ENCODE data around the gene PEX5. TPM values are rescaled to one million over a fixed set of nuclear protein-coding genes. Genes with fewer than 3 reads are reported as not detected.

Gene PEX5
- polyA plus RNA-seq (ENCODE audit: insufficient read length) = 40.0 TPM

- DNase-seq (ENCODE audit: low read depth) = peak; percentile 86
These were observed at the start of gene PEX5 for GRCh38 chr12:7189398-7190267. TSS of gene PEX5 (plus strand) at chr12:7189686. CDS start at chr12:7190378, 692 bp downstream.

DNA sequence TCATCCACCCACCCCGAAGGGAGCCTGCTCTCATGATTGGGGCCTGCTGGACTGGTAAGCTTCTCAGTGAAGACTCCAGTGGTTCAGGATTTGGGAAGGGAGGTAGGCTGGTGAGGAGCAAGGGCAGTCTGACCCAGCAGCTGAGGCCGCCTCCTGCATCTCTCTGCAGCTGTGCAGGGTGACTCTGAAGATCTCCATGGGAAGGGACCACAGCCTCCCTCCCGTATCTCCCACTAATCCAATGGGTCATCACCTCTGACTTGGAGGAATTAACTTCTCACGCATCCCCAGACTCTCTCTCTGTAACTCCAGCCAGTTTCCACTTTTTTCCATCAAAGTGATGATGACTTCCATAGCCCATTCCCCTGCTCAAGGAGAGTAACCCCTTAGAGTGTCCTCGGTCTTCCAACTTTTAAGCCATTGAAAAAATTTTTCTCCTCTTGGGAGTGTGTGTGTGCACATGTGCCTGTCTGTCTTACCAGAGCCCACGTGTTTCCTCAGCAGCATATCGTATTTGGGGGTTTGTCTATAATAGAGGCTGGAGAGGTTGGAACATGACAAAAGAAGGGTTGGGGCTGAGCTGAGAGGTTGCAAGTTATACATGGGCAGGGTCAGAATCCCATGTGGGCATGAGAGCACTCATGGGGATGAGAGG is 48.0 kb upstream of the PEX5 start:
- DNase-seq (ENCODE audit: low read depth) = no peak

- no peak for DNase-seq (ENCODE audit: low read depth)
These were observed 47.3 kb upstream of the PEX5 start for GRCh38 chr12:7142056-7142644.

DNA sequence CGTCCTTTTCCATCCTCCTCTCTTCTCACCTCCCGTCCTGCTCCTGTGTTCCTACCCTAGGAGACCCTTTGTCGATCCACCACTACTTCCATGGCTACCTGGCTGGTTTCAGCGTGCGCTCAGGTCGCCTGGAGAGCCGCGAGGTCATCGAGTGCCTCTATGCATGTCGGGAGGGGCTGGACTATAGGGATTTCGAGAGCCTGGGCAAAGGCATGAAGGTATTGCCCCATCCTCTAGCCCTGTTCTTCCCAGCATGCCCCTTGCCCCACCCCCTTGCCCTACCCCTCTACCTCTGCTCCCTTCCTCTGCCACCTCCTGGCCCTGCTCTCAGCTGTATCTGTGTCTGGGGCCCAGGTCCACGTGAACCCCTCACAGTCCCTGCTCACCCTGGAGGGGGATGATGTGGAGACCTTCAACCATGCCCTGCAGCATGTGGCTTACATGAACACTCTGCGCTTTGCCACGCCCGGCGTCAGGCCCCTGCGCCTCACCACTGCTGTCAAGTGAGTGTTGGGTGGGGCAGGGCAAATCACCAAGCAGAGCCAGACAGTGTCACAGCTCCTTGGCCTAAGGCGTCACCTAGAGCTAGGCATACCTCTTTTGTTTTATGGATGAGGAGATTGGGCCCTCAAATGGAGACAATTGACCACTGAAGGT is 46.5 kb upstream of the PEX5 start:
- DNase-seq (ENCODE audit: low read depth) = no peak

DNA sequence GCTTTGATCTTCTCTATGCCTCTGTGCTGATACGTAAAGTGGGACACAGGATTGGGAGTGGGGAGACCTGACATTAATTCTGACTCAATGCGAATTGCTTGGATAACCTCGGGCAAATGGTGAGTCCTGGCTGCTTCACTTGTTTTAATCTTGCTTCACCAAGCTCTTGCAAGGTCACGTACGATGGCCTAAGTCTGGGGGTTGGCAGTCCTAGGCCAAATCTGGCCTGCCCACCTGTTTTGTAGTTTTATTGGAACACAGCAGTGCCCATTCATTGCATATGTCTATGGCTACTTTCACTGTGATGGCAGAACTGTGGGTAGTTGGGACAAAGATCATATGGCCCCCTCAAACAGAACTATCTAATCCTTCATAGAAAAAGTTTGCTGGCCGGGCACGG is 45.9 kb upstream of the PEX5 start:
- DNase-seq (ENCODE audit: low read depth) = no peak

DNA sequence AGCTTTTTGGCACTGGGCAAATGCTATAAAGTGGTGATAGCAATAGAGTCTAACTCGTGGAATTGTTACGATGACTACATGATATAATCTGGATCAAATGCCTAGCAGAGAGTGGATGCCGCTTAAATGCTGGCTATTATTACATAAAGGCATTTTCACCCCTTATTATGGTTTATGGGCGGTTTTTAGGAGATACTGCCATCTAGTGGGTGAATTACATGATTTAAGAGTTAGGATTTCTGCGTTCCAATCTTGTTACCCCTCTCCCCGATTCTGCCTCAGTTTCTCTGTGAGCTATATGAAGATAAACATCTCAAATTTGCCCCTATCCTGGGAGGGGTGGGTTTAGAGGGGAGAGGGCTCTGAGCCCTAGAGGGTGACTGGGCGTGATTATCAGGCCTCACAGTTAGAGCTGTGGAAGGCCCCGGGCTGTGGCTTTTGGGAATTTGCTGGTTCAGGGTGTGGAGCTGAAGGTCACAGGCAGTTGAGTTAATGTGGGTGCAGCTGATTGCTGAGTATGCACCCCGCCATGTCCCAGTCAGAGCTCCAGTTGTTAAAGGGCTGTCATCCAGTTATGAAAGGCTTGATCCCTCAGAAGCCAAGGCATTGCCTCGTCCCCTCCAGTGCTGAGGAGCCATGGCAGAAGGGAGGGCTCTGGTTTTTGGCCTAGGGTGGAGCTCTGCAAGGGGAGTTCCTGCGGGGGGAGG is 44.9 kb upstream of the PEX5 start:
- DNase-seq (ENCODE audit: low read depth) = peak; percentile 22

GRCh38 chr12:7145671-7146070 is 43.8 kb upstream of the PEX5 start:
- DNase-seq (ENCODE audit: low read depth) = no peak

DNA sequence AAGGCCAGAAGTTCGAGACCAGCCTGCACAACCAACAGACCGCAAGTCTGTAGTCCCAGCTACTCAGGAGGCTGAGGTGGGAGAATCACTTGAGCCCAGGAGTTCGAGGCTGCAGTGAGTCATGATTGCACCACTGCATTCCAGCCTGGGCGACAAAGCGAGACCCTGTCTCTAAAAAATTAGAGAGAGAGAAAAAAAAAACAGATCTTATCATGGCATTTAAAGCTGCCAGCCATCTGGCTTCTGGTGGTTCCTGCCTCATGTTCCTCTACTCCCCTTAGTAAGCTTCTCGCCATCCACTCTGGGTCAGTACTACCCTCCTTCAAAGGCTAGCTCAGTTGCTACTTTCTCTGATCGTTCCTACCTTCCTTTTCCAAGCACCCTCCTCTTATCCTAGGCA is 43.3 kb upstream of the PEX5 start:
- no peak for DNase-seq (ENCODE audit: low read depth)

DNA sequence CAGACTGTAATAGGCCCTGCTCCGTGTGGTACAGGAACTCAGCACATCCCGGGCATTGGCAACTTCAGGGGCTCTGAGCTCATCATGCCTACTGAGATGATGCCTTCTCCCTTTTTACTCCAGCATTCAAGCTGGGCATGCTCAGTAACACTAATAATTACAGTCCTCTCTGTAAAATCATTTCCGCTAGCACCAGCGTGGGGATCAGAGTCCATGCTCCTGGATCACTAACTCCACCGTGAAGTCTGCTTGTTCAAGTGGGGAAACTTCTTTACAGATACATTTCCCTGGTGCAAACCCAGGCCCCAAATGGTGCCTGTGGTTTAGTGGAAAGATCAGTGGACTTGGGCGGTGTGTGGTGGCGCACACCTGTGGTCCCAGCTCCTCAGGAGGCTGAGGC is 42.6 kb upstream of the PEX5 start:
- no peak for DNase-seq (ENCODE audit: low read depth)

- no peak for DNase-seq (ENCODE audit: low read depth)
These were observed 39.1 kb upstream of the PEX5 start for GRCh38 chr12:7150356-7150755.

DNA sequence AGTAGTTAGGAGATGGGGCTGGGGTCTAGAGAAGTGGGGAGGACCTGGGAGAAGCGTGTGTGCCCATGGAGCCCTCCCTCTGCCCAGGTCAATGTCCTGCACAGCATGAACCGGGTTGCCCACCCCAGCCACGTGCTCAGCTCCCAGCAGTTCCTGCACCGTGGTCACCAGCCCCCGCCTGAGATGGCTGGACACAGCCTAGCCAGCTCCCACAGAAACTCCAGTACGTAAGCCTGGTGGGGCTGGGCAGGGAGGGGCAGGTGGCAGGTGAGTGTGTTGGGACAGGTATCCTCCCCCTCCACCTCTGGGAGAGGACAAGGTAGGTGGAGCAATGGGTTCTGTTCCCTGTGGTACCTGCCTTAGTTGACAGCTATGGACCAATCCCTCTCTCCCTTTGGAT is 38.6 kb upstream of the PEX5 start:
- DNase-seq (ENCODE audit: low read depth) = no peak

GRCh38 chr12:7151532-7151931 is 38.0 kb upstream of the PEX5 start:
- no peak for DNase-seq (ENCODE audit: low read depth)

DNA sequence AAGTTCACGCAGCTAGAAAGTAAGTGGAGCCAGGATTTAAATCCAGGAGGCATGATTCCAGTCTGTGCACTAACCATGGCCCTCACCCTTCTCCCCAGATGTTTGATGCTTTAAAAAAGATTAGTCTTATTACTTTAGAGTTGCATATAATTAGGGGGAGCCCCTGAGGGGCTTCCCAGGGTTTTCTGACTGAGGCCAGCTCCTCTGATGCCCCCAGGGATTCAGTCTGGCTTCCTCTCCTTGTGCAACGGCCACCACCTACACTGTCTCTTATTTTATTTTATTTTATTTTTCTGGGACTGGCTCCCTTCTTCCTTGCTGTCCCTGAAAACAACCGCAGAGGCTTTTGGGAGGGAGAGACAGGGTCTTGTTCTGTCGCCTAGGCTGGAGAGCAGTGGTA is 36.7 kb upstream of the PEX5 start:
- DNase-seq (ENCODE audit: low read depth) = no peak

DNA sequence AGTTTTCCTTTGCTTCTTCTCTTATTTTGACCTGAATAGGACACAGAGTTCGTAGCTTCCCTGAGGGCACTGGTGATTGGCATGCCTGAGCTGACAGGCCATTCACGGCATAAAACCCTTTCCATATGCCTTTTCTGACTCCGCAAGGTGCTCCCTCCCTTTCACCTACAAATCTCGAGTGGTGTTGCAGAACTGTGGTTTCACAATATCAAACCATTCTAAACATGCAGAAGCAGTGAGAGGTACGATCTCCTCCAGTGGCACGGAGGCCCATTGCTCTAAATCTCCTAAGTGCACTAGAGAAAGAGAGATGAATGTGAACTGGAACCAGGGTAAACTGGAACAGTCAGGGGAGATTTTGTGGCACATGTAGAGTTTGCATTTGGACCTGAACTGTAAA is 35.4 kb upstream of the PEX5 start:
- no peak for DNase-seq (ENCODE audit: low read depth)

GRCh38 chr12:7154901-7155470 is 34.5 kb upstream of the PEX5 start:
- no peak for DNase-seq (ENCODE audit: low read depth)

- no peak for DNase-seq (ENCODE audit: low read depth)
These were observed 33.9 kb upstream of the PEX5 start for GRCh38 chr12:7155471-7156034.

DNA sequence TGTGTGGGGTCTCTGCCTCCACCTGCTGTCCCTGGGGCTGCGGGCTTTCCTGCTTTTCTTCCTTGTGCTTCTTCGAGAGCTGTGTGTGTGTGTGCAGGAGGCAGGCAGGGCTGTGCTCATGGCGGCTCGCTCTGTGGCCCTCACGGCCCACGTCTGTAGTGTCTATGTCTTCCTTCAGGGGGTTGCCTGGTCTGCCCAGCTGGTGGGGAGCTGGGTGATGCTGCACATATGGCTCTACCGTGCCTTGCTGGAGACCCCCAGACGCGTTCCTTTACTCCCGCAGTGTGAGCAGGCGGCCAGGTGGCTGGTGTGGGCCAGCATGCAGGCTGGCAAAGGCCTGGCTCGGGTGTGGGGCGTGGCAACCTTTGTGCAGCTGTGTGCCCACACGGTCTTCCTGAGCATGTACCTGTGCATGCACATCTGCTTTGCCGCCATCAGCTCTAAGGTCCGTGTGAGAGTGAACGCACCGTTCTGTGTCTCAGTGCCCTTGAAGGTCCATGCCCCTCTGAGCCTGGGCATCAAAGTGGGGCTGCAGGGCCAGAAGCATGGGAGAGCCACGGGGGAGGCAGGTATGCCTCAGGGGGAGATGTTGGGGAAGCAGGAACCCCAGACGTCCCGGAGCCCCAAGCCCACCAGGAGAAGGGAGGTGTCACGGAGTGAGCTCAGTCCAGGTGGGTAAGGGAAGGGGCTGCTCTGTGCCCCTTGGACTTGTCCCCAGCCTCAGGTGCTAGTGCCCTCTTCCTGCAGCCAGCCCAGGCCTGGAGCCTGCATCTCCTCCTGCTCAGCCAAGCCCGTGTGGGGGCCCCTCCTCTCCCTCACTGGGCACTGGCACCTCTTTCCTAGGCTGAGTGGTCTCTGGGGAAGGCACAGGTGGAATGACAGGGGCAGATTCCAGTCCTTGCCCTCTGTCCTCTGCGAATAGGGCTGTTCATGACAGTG is 33.0 kb upstream of the PEX5 start:
- no peak for DNase-seq (ENCODE audit: low read depth)

DNA sequence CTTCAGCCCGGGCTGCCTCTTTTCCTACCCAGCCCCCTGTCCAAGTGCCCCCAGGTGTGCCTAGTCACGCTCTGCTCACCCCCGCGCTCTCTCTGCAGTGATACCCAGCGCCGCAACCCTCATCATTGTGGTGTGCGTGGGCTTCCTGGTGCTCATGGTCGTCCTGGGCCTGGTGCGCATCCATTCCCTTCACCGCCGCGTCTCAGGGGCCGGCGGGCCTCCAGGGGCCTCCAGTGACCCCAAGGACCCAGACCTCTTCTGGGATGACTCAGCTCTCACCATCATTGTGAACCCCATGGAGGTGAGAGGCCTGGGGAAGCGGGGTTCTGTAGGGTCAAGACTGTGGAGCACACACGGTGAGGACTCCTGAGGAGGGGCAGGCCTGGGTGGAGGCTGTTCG is 32.1 kb upstream of the PEX5 start:
- DNase-seq (ENCODE audit: low read depth) = no peak

DNA sequence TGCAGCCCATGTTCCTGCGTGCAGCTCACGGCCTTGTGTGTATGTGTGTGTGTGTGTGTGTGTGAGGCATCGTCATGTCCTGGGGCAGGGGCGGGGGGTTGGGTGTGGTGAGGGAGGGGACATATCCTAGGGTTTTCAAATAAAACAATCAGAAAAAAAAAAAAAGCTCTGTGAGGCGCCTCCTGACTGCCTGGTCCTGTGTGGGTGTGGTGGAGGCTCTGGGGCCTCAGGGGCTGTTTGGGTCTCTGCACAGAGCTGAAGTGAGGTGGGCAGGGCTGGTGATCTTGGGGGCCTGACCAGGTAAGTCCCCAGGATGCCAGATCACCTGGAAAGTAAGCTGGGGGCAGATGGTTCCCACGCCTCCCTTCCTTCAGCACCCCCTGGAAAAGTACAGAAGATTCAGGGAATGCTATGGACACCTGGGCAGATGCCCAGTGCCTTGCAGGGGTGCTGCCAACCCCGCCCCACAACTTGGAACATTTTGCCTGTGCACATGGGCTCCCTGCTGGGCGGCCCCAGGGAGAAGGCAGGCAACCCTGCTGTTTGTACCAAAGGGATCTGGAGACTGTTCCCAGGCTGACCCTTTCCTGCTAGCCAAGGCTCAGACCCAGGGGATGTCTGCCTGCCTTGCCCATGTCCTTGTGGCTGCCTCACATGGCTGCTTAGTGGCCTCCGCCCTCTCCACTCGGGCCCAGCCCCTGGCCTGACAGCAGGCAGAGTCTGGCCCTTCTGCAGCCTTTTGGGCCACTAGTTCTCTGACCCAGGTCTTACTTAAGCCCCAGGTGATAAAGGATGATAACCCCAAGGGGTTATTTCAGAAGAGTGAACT is 30.5 kb upstream of the PEX5 start:
- no peak for DNase-seq (ENCODE audit: low read depth)

Measured in forelimb muscle (tissue), 1 donor.